ENCODE measurements around the gene NUP88.
A peak's percentile ranks its signal among the peaks of the same experiment; 100 is the strongest.

The NUP88 gene

GRCh38 chr17:5364156-5364555 lies 55.3 kb downstream of the NUP88 start:
- Histone ChIP-seq H3K9me3 (ENCODE audit: control insufficient read depth in 5 of 5, low read length in 5 of 5) (no peaks in the 10 kb centered on the region), H3K27ac (ENCODE audit: low read depth, low read length) (no peak overlapping the region), H3K9ac (ENCODE audit: low read length in 5 of 5) (no peak overlapping the region), H3K4me3 (ENCODE audit: low read depth in 1 of 5, low read length in 5 of 5) (no peak overlapping the region), H3K27me3 (ENCODE audit: control insufficient read depth in 5 of 5, insufficient read depth in 4 of 5, low read length in 5 of 5) (no peaks in the 10 kb centered on the region), H3K36me3 (ENCODE audit: control insufficient read depth in 5 of 5, insufficient read depth in 5 of 5, low read length in 5 of 5) (peaks cover 34 to 66% (median 44%) of the 10 kb centered on the region in 5 donors), H3K4me1 (ENCODE audit: control insufficient read depth in 5 of 5, insufficient read depth in 5 of 5, low read length in 5 of 5) (no peaks in the 10 kb centered on the region)

- H3K36me3 ChIP-seq (ENCODE audit: control insufficient read depth in 5 of 5, insufficient read depth in 5 of 5, low read length in 5 of 5): peaks cover 29 to 66% (median 40%) of the 10 kb centered on the region in 5 donors
- H3K4me3 ChIP-seq (ENCODE audit: low read depth in 1 of 5, low read length in 5 of 5): no peak overlapping the region
- H3K9ac ChIP-seq (ENCODE audit: low read length in 5 of 5): no peak overlapping the region
- no peaks in the 10 kb centered on the region for H3K4me1 ChIP-seq (ENCODE audit: control insufficient read depth in 5 of 5, insufficient read depth in 5 of 5, low read length in 5 of 5)
- H3K27me3 ChIP-seq (ENCODE audit: control insufficient read depth in 5 of 5, insufficient read depth in 4 of 5, low read length in 5 of 5): no peaks in the 10 kb centered on the region
- H3K9me3 ChIP-seq (ENCODE audit: control insufficient read depth in 5 of 5, low read length in 5 of 5): no peaks in the 10 kb centered on the region
- no peak overlapping the region for H3K27ac ChIP-seq (ENCODE audit: low read depth, low read length)
Observed at GRCh38 chr17:5362162-5362811, 57.2 kb downstream of the NUP88 start.

DNA sequence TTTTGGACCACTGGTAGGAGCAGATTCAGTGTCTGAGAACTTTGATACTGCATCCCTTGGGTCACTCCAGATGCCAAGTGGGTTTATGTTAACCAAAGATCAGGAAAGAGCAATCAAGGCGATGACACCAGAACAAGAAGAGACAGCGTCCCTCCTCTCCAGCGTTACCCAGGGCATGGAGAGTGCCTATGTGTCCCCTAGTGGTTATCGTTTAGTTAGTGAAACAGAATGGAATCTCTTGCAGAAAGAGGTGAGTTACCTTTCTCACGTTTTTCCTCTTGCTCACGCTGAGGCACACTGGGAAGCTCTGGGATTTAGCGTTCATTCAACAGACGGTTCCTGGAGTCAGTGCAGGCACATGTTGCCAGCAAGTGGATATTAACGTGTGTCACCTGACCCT lies 58.0 kb downstream of the NUP88 start:
- H3K27ac ChIP-seq (ENCODE audit: low read depth, low read length): no peak overlapping the region
- H3K9me3 ChIP-seq (ENCODE audit: control insufficient read depth in 5 of 5, low read length in 5 of 5): no peaks in the 10 kb centered on the region
- H3K4me1 ChIP-seq (ENCODE audit: control insufficient read depth in 5 of 5, insufficient read depth in 5 of 5, low read length in 5 of 5): no peaks in the 10 kb centered on the region
- no peak overlapping the region for H3K4me3 ChIP-seq (ENCODE audit: low read depth in 1 of 5, low read length in 5 of 5)
- peaks cover 29 to 67% (median 40%) of the 10 kb centered on the region in 5 donors for H3K36me3 ChIP-seq (ENCODE audit: control insufficient read depth in 5 of 5, insufficient read depth in 5 of 5, low read length in 5 of 5)
- H3K9ac ChIP-seq (ENCODE audit: low read length in 5 of 5): no peak overlapping the region
- no peaks in the 10 kb centered on the region for H3K27me3 ChIP-seq (ENCODE audit: control insufficient read depth in 5 of 5, insufficient read depth in 4 of 5, low read length in 5 of 5)

- Histone ChIP-seq H3K4me3 (ENCODE audit: low read depth in 1 of 5, low read length in 5 of 5) (peak overlapping the region in 1 of 5 donors; percentile 41), H3K27ac (ENCODE audit: low read depth, low read length) (peak overlapping the region; percentile 61), H3K36me3 (ENCODE audit: control insufficient read depth in 5 of 5, insufficient read depth in 5 of 5, low read length in 5 of 5) (peaks cover 26 to 67% (median 42%) of the 10 kb centered on the region in 5 donors), H3K9me3 (ENCODE audit: control insufficient read depth in 5 of 5, low read length in 5 of 5) (no peaks in the 10 kb centered on the region), H3K4me1 (ENCODE audit: control insufficient read depth in 5 of 5, insufficient read depth in 5 of 5, low read length in 5 of 5) (peaks cover 2 to 16% (median 15%) of the 10 kb centered on the region in 5 donors), H3K27me3 (ENCODE audit: control insufficient read depth in 5 of 5, insufficient read depth in 4 of 5, low read length in 5 of 5) (no peaks in the 10 kb centered on the region), H3K9ac (ENCODE audit: low read length in 5 of 5) (peak overlapping the region in 1 of 5 donors; percentile 40)
Observed at GRCh38 chr17:5355421-5356129, 63.9 kb downstream of the NUP88 start.

GRCh38 chr17:5354886-5355415 lies 64.5 kb downstream of the NUP88 start:
- H3K36me3 ChIP-seq (ENCODE audit: control insufficient read depth in 5 of 5, insufficient read depth in 5 of 5, low read length in 5 of 5): peaks cover 25 to 68% (median 44%) of the 10 kb centered on the region in 5 donors
- no peak overlapping the region for H3K9ac ChIP-seq (ENCODE audit: low read length in 5 of 5)
- H3K27ac ChIP-seq (ENCODE audit: low read depth, low read length): peak overlapping the region; percentile 61

DNA sequence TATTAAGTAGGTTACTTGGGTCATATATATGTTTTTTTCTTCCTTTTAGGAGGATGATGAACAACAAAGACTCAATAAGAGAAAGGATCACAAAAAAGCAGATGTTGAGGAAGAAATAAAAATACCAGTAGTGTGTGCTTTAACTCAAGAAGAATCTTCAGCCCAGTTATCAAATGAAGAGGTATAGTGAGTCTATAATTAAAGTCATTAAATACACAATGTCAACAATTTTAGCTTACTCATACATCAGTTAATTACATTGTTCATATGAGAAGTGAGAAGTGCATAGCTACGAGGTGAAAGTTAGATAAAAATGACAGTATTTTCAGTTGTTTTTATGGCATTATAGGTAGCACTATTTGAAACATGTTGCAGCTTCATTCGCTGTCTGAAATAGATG lies 65.2 kb downstream of the NUP88 start:
- Histone ChIP-seq H3K4me3 (ENCODE audit: low read depth in 1 of 5, low read length in 5 of 5) (no peak overlapping the region), H3K9ac (ENCODE audit: low read length in 5 of 5) (no peak overlapping the region), H3K9me3 (ENCODE audit: control insufficient read depth in 5 of 5, low read length in 5 of 5) (no peaks in the 10 kb centered on the region), H3K36me3 (ENCODE audit: control insufficient read depth in 5 of 5, insufficient read depth in 5 of 5, low read length in 5 of 5) (peaks cover 26 to 71% (median 45%) of the 10 kb centered on the region in 5 donors), H3K4me1 (ENCODE audit: control insufficient read depth in 5 of 5, insufficient read depth in 5 of 5, low read length in 5 of 5) (peaks cover 2 to 16% (median 15%) of the 10 kb centered on the region in 5 donors), H3K27me3 (ENCODE audit: control insufficient read depth in 5 of 5, insufficient read depth in 4 of 5, low read length in 5 of 5) (no peaks in the 10 kb centered on the region), H3K27ac (ENCODE audit: low read depth, low read length) (no peak overlapping the region)

More at GRCh38 chr17:5354886-5355415, 64.5 kb downstream of the NUP88 start:
- Histone ChIP-seq H3K27me3 (ENCODE audit: control insufficient read depth in 5 of 5, insufficient read depth in 4 of 5, low read length in 5 of 5) (no peaks in the 10 kb centered on the region), H3K4me3 (ENCODE audit: low read depth in 1 of 5, low read length in 5 of 5) (peak overlapping the region in 1 of 5 donors; percentile 41), H3K4me1 (ENCODE audit: control insufficient read depth in 5 of 5, insufficient read depth in 5 of 5, low read length in 5 of 5) (peaks cover 2 to 16% (median 15%) of the 10 kb centered on the region in 5 donors), H3K9me3 (ENCODE audit: control insufficient read depth in 5 of 5, low read length in 5 of 5) (no peaks in the 10 kb centered on the region)

DNA sequence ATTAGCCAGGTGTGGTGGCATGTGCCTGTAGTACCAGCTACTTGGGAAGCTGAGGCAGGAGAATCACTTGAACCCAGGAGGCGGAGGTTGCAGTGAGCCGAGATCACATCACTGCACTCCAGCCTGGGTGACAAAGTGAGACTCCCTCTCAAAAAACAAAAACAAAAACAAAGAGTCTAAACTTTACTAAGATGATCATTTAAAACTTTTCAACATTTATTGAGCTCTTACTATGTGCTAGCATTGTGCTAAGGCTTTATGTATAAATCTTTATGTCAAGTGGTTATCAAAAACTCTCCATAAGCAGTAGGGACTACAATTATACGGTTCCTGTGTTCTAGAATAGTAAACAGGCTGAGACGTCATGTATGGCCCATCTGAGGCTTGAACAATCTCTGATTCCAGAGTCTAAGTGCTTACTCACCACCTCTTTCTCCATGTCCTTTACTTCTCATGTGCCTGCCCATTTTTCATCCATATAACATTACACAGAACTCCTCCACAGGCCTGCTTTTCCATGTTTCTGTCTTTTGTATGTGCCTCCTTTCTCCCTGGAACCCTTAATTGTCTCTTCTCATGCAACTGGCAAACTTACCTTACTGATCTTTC lies 66.7 kb downstream of the NUP88 start:
- Histone ChIP-seq H3K27ac (ENCODE audit: low read depth, low read length) (no peak overlapping the region), H3K27me3 (ENCODE audit: control insufficient read depth in 5 of 5, insufficient read depth in 4 of 5, low read length in 5 of 5) (no peaks in the 10 kb centered on the region), H3K9ac (ENCODE audit: low read length in 5 of 5) (no peak overlapping the region), H3K4me3 (ENCODE audit: low read depth in 1 of 5, low read length in 5 of 5) (no peak overlapping the region), H3K9me3 (ENCODE audit: control insufficient read depth in 5 of 5, low read length in 5 of 5) (no peaks in the 10 kb centered on the region), H3K4me1 (ENCODE audit: control insufficient read depth in 5 of 5, insufficient read depth in 5 of 5, low read length in 5 of 5) (peaks cover 2 to 16% (median 15%) of the 10 kb centered on the region in 5 donors), H3K36me3 (ENCODE audit: control insufficient read depth in 5 of 5, insufficient read depth in 5 of 5, low read length in 5 of 5) (peaks cover 29 to 70% (median 51%) of the 10 kb centered on the region in 5 donors)

- H3K9ac ChIP-seq (ENCODE audit: low read length in 5 of 5): no peak overlapping the region
- H3K9me3 ChIP-seq (ENCODE audit: control insufficient read depth in 5 of 5, low read length in 5 of 5): no peaks in the 10 kb centered on the region
- no peak overlapping the region for H3K4me3 ChIP-seq (ENCODE audit: low read depth in 1 of 5, low read length in 5 of 5)
- H3K27me3 ChIP-seq (ENCODE audit: control insufficient read depth in 5 of 5, insufficient read depth in 4 of 5, low read length in 5 of 5): no peaks in the 10 kb centered on the region
- H3K4me1 ChIP-seq (ENCODE audit: control insufficient read depth in 5 of 5, insufficient read depth in 5 of 5, low read length in 5 of 5): no peaks in the 10 kb centered on the region
- peaks cover 23 to 35% (median 30%) of the 10 kb centered on the region in 5 donors for H3K36me3 ChIP-seq (ENCODE audit: control insufficient read depth in 5 of 5, insufficient read depth in 5 of 5, low read length in 5 of 5)
- no peak overlapping the region for H3K27ac ChIP-seq (ENCODE audit: low read depth, low read length)
Observed at GRCh38 chr17:5344914-5345313, 74.5 kb downstream of the NUP88 start.

Data from subcutaneous abdominal adipose tissue (tissue), 5 donors.